ENCODE results near the gene APLF. TPM values are rescaled to one million over a fixed set of nuclear protein-coding genes. Genes with fewer than 3 reads are reported as not detected.
"Not testable (repeated sequence)": the region's sequence is repeated elsewhere in the genome, so short reads cannot be mapped to it uniquely, and the experiment has no call there.

Gene APLF
- total RNA-seq, 1 experiment from 2014 or later = 2.1 TPM

DNA sequence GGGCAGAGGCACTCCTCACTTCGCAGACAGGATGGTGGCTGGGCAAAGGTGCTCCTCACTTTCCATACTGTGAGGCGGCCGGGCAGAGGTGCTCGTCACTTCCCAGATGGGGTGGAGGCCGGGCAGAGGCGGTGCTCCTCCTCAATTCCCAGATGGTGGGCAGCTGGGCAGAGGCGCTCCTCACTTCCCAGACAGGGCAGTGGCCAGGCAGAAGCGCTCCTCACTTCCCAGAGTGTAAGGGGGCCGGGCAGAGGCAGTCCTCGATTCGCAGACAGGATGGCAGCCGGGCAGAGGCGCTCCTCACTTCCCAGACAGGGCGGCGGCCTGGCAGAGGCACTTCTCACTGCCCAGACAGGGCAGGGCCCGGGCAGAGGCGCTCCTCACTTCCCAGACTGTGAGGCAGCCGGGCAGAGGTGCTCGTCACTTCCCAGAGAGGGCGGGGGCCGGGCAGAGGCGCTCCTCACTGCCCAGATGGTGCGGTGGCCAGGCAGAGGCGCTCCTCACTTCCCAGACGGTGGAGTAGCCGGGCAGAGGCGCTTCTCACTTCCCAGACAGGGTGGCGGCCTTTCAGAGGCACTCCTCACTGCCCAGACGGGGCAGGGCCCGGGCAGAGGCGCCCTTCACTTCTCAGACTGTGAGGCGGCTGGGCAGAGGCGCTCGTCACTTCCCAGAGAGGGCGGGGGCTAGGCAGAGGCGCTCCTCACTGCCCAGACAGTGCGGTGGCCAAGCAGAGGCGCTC, 60.1 kb downstream of the APLF start:
- DNase-seq (ENCODE audit: low spot score) = not testable (repeated sequence)

- DNase-seq (ENCODE audit: low spot score) = not testable (repeated sequence)
These were observed 61.8 kb downstream of the APLF start for GRCh38 chr2:68529156-68529555.

GRCh38 chr2:68529651-68530050, 62.3 kb downstream of the APLF start:
- not testable (repeated sequence) for DNase-seq (ENCODE audit: low spot score)

DNA sequence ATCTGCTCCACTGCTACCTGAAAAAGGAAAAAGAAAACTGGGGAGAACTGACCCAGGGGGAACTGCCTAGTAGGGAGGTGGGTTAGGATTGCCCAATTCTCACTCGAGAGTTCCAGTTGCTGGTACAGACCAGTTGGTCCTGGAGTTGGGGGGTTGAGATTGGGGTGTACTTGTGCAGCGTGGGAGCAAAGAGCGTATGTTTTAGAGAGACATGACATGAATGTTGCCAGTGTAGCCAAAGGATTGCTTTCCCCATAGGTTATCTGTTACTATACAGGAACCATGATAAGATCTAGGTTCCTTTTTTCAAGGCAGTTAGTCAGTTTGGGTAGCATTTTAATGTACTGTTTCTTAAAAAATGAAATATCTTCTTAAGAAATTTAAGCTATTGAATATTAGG, 68.6 kb downstream of the APLF start:
- no peak for DNase-seq (ENCODE audit: low spot score)

DNA sequence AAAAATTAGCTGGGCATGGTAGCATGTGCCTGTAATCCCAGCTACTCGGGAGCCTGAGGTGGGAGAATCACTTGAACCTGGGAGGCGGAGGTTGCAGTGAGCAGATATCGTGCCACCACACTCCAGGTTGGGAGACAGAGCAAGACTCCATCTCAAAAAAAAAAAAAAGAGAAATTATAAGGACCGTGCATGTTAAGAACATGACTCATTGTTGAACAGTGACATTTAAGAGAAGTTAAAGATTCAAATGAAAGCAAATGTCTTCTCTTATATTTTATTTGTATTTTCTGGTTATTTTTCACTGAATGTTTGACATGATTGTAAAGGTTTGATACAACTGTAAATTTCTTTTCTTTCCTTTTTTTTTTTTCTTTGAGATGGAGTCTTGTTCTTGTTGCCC, 69.6 kb downstream of the APLF start:
- no peak for DNase-seq (ENCODE audit: low spot score)

- no peak for DNase-seq (ENCODE audit: low spot score)
These were observed 70.4 kb downstream of the APLF start for GRCh38 chr2:68537809-68538208.

- no peak for DNase-seq (ENCODE audit: low spot score)
These were observed 77.4 kb downstream of the APLF start for GRCh38 chr2:68544811-68545210.

GRCh38 chr2:68548396-68548795, 81.0 kb downstream of the APLF start:
- no peak for DNase-seq (ENCODE audit: low spot score)

- DNase-seq (ENCODE audit: low spot score) = no peak
These were observed 85.7 kb downstream of the APLF start for GRCh38 chr2:68553098-68553497.

GRCh38 chr2:68555425-68556206, 88.2 kb downstream of the APLF start:
- not testable (repeated sequence) for DNase-seq (ENCODE audit: low spot score)

DNA sequence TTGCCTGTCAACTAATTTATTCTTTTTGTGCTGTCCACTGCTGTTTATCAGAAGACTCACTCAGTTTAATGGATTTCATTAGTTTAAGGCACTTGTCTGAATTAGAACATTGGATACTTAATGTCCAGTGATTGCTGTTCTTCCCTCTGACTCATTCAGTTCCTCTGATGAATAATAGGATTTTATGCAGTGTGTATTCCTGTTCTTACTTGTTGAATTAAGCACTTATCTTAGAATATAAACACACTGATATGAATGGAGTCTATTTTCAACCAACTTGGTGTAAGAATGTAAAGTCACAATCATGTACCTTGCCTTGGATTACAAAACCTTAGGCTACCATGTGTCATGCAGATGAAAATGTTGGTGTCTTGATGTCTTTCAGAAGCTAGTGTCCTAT, 89.0 kb downstream of the APLF start:
- DNase-seq (ENCODE audit: low spot score) = peak; percentile 4

DNA sequence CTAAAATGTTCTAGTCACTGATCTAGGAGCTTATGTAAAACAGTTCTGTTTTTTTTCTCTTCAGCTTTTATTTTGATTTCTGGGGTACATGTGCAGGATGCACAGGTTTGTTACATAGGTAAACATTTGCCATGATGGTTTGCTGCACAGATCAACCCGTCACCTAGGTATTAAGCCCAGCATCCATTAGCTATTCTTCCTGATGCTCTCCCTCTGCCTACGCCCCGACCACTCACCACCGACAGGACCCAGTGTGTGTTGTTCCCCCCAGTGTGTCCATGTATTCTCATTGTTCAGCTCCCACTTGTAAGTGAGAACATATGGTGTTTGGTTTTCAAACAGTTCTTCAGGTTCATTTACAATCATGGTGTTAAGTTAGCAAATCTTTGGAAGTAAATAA, 91.2 kb downstream of the APLF start:
- DNase-seq (ENCODE audit: low spot score) = no peak

- no peak for DNase-seq (ENCODE audit: low spot score)
These were observed 92.3 kb downstream of the APLF start for GRCh38 chr2:68559692-68560091.

DNA sequence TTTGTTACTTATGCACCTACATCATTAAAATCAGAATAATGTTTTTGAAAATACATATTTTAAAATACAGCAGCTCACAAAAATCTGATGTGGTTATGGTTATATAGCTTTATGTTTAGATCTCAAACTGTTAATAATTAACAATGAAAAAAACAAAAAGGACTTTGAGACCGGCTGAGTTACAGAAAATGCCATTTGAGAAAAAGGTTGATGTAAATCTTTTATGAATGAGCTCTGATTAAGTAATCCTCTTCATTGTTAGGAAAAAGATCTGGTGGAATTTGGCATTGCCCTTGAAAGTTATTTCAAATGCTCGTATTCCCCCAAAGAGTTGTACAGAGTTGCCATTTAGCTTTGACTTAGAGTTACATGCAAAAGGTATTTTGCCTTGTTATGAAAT, 93.2 kb downstream of the APLF start:
- DNase-seq (ENCODE audit: low spot score) = no peak

DNA sequence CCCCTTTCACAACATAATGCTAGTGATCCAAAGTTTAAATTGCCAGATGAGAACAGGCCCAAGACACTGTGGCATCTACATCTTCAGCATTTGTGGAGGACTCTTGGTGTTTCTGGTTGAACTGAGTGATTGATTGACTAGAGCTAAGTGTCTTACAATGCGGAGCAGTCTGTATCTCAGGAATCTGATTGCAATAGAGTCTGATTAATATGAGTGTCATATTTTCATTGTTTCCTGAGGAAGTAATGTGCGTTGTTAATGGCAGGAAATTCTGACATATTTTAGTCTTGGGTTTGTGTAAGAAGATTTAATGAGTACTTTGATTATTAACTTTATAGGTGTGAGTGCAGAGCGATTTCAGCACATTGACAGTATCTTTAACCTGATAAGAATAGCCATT, 94.0 kb downstream of the APLF start:
- DNase-seq (ENCODE audit: low spot score) = no peak

- DNase-seq (ENCODE audit: low spot score) = no peak
These were observed 95.5 kb downstream of the APLF start for GRCh38 chr2:68562934-68563333.

- DNase-seq (ENCODE audit: low spot score) = no peak
These were observed 97.0 kb downstream of the APLF start for GRCh38 chr2:68564426-68564825.

GRCh38 chr2:68565273-68565672, 97.9 kb downstream of the APLF start:
- no peak for DNase-seq (ENCODE audit: low spot score)

GRCh38 chr2:68565858-68566257, 98.5 kb downstream of the APLF start:
- DNase-seq (ENCODE audit: low spot score) = no peak

DNA sequence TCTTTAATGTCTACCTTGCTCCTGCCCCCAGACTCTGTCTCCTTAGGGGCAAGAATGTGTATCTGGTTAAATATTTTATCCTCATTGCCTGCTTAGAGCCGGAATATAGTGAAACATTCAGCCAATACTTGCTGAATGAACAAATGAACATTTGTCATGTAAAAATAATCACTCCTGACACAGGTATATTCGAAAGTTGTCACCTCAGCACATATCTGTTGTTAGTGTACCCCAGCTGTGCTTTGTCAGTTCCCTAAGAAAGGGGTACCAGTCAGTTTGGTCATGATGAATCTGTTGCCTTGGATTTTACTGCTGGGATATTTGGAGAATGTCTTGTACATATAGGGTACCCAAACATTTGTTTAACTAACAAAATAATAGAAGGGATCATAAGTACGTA, 99.0 kb downstream of the APLF start:
- DNase-seq (ENCODE audit: low spot score) = no peak

GRCh38 chr2:68568116-68568515, 100.7 kb downstream of the APLF start:
- DNase-seq (ENCODE audit: low spot score) = no peak

GRCh38 chr2:68569604-68570003, 102.2 kb downstream of the APLF start:
- no peak for DNase-seq (ENCODE audit: low spot score)

GRCh38 chr2:68570434-68570833, 103.0 kb downstream of the APLF start:
- not testable (repeated sequence) for DNase-seq (ENCODE audit: low spot score)
